ENCODE data around the gene SGMS1. TPM values are rescaled to one million over a fixed set of nuclear protein-coding genes. Genes with fewer than 3 reads are reported as not detected.

Gene SGMS1
- polyA plus RNA-seq, 1 of the 3 experiments (the other 2 are of a cell fraction), result 6.3 TPM

DNA sequence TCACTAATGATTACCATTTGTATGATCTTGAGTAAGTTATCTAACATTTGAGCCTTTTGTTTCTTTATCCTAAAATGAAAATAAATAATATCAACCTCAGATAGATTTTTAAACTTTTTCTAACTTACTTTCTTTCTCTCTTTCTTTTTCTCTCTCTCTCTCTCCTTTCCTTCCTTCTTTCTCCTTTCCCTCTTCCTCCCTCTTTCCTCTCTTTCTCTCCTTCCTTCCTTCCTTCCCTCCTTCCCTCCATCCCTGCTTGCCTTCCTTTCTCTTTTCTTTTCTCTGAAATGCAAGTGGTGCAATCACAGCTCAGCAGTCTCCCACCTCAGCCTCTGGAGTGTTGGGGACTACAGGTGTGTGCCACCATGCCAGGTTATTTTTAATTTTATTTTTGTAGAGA lies 239.5 kb downstream of the SGMS1 start (continued):
- TF ChIP-seq, protein P1, sequence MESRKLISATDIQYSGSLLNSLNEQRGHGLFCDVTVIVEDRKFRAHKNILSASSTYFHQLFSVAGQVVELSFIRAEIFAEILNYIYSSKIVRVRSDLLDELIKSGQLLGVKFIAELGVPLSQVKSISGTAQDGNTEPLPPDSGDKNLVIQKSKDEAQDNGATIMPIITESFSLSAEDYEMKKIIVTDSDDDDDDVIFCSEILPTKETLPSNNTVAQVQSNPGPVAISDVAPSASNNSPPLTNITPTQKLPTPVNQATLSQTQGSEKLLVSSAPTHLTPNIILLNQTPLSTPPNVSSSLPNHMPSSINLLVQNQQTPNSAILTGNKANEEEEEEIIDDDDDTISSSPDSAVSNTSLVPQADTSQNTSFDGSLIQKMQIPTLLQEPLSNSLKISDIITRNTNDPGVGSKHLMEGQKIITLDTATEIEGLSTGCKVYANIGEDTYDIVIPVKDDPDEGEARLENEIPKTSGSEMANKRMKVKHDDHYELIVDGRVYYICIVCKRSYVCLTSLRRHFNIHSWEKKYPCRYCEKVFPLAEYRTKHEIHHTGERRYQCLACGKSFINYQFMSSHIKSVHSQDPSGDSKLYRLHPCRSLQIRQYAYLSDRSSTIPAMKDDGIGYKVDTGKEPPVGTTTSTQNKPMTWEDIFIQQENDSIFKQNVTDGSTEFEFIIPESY (IDR thresholded peaks at IDR 0.05; ENCODE audit: borderline replicate concordance, low read depth), result no peak
- TF ChIP-seq RFX5 (IDR thresholded peaks at IDR 0.05; ENCODE audit: low read length), result no peak
- no peak for TF ChIP-seq RXRA (IDR thresholded peaks at IDR 0.05; ENCODE audit: borderline replicate concordance, low read depth)

DNA sequence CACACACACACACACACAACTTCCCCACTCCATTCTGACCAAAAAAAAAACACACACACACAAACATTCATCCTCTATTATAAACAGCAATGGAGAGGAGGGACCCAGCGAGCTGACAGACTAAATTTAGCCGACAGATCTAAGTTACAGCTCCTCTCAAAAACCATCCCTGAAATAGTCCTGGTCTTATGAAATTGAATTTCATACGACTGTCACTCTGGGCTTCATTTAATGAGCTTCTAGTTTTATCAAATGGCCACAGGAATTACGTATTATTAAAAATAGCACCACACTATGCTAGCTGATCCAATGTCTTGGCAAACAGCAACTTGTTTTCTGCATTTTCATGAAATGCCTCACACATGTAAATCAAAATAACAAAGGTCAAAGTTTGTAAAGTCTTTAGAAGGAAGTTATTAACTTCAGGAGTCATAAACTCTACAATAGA lies 241.2 kb downstream of the SGMS1 start:
- CTCF ChIA-PET, result interaction anchor here (1.3 kb wide), 1 partner anchor 15 kb away, joined by 4 read pairs; no protein-coding TSS in a partner anchor
- Histone ChIP-seq H2AFZ (ENCODE audit: low read depth) (no peak overlapping the region), H3K4me1 (ENCODE audit: control insufficient read depth in 1 of 2, insufficient read depth in 2 of 2, low read depth in 1 of 2, low read length in 1 of 2) (no peaks in the 10 kb centered on the region; a peak in 1 of 4 replicates), H3K27ac (ENCODE audit: low read depth in 2 of 2, low read length in 1 of 2) (no peak overlapping the region), H4K20me1 (ENCODE audit: insufficient read depth) (no peaks in the 10 kb centered on the region), H3K27me3 (ENCODE audit: insufficient read depth) (no peaks in the 10 kb centered on the region), H3K9me2 (no peaks in the 10 kb centered on the region), H3K4me2 (no peak overlapping the region), H3K4me3 (ENCODE audit: low read depth in 2 of 2, low read length in 1 of 2) (no peak overlapping the region), H3F3A (replicated peaks; ENCODE audit: insufficient read depth) (peaks cover 5% of the 10 kb centered on the region), H3K9me3 (no peaks in the 10 kb centered on the region), H3K36me3 (replicated peaks in 1 of 2; ENCODE audit: control insufficient read depth in 1 of 2, insufficient read depth in 2 of 2, low read length in 1 of 2) (no peaks in the 10 kb centered on the region), H3K9ac (no peak overlapping the region), H3K79me2 (ENCODE audit: insufficient read depth) (peaks cover 26% of the 10 kb centered on the region)
- POLR2A ChIA-PET, result no interaction called here
- 92% methylated on average over 4 of the region's 4 CpGs for WGBS (ENCODE audit: low lambda C conversion rate)
- DNase-seq, result no peak
- TF ChIP-seq RCOR1 (IDR thresholded peaks at IDR 0.05; ENCODE audit: low read length) (no peak), EZH2phosphoT487 (IDR thresholded peaks at IDR 0.05; ENCODE audit: borderline replicate concordance, low read depth) (no peak), JUND (IDR thresholded peaks at IDR 0.05) (no peak)
- TF ChIP-seq, protein P2, sequence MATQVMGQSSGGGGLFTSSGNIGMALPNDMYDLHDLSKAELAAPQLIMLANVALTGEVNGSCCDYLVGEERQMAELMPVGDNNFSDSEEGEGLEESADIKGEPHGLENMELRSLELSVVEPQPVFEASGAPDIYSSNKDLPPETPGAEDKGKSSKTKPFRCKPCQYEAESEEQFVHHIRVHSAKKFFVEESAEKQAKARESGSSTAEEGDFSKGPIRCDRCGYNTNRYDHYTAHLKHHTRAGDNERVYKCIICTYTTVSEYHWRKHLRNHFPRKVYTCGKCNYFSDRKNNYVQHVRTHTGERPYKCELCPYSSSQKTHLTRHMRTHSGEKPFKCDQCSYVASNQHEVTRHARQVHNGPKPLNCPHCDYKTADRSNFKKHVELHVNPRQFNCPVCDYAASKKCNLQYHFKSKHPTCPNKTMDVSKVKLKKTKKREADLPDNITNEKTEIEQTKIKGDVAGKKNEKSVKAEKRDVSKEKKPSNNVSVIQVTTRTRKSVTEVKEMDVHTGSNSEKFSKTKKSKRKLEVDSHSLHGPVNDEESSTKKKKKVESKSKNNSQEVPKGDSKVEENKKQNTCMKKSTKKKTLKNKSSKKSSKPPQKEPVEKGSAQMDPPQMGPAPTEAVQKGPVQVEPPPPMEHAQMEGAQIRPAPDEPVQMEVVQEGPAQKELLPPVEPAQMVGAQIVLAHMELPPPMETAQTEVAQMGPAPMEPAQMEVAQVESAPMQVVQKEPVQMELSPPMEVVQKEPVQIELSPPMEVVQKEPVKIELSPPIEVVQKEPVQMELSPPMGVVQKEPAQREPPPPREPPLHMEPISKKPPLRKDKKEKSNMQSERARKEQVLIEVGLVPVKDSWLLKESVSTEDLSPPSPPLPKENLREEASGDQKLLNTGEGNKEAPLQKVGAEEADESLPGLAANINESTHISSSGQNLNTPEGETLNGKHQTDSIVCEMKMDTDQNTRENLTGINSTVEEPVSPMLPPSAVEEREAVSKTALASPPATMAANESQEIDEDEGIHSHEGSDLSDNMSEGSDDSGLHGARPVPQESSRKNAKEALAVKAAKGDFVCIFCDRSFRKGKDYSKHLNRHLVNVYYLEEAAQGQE (IDR thresholded peaks at IDR 0.05; ENCODE audit: low read depth, low read length), result no peak

DNA sequence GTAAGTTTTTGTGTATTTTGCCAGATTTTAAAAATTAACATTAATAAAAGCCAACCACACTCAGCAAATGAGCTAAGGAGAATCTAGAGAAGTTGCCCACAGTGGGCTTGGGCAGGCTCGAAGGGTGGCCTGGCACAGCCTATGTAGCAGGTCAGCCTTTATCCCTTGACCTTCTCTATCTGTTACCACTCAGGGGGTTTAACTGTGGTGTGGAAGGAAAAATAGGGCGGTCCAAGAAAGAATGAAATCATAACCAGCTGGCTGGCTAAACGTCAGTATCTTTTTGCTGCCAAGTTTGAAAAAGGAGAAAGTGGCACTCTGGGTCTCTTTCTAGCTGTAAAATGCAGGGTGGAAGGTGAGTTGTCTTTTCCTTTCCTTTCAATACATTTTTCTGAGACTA lies 242.1 kb downstream of the SGMS1 start:
- no peaks in the 10 kb centered on the region for H4K20me1 ChIP-seq (ENCODE audit: insufficient read depth)
- no peak for DNase-seq
- TF ChIP-seq ELF1 (IDR thresholded peaks at IDR 0.05) (no peak), MEF2A (IDR thresholded peaks at IDR 0.05; ENCODE audit: borderline replicate concordance, low read depth) (no peak), NFIC (IDR thresholded peaks at IDR 0.05; ENCODE audit: borderline replicate concordance) (no peak), RCOR1 (IDR thresholded peaks at IDR 0.05; ENCODE audit: low read length) (no peak), RXRA (IDR thresholded peaks at IDR 0.05; ENCODE audit: borderline replicate concordance, low read depth) (no peak)
- TF ChIP-seq, protein P2 (IDR thresholded peaks at IDR 0.05; ENCODE audit: low read depth, low read length), result no peak
- TF ChIP-seq, protein P1 (IDR thresholded peaks at IDR 0.05; ENCODE audit: borderline replicate concordance, low read depth), result no peak
- TF ChIP-seq, protein P3, sequence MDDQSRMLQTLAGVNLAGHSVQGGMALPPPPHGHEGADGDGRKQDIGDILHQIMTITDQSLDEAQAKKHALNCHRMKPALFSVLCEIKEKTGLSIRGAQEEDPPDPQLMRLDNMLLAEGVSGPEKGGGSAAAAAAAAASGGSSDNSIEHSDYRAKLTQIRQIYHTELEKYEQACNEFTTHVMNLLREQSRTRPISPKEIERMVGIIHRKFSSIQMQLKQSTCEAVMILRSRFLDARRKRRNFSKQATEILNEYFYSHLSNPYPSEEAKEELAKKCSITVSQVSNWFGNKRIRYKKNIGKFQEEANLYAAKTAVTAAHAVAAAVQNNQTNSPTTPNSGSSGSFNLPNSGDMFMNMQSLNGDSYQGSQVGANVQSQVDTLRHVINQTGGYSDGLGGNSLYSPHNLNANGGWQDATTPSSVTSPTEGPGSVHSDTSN (IDR thresholded peaks at IDR 0.05), result no peak

More for the DNA sequence above, 242.1 kb downstream of the SGMS1 start:
- Histone ChIP-seq H3K27me3 (ENCODE audit: insufficient read depth) (no peaks in the 10 kb centered on the region), H3K4me2 (no peak overlapping the region), H3K4me1 (ENCODE audit: control insufficient read depth in 1 of 2, insufficient read depth in 2 of 2, low read depth in 1 of 2, low read length in 1 of 2) (no peaks in the 10 kb centered on the region; a peak in 1 of 4 replicates), H3K9me2 (no peaks in the 10 kb centered on the region), H3K27ac (ENCODE audit: low read depth in 2 of 2, low read length in 1 of 2) (no peak overlapping the region), H3K36me3 (replicated peaks in 1 of 2; ENCODE audit: control insufficient read depth in 1 of 2, insufficient read depth in 2 of 2, low read length in 1 of 2) (no peaks in the 10 kb centered on the region), H3K9me3 (no peaks in the 10 kb centered on the region), H3K9ac (no peak overlapping the region), H2AFZ (ENCODE audit: low read depth) (no peak overlapping the region), H3K79me2 (ENCODE audit: insufficient read depth) (peaks cover 23% of the 10 kb centered on the region; the same call in 1 of the 2 replicates), H3K4me3 (ENCODE audit: low read depth in 2 of 2, low read length in 1 of 2) (no peak overlapping the region), H3F3A (replicated peaks; ENCODE audit: insufficient read depth) (peaks cover 5% of the 10 kb centered on the region)
- ChIA-PET POLR2A (no interaction called here), CTCF (interaction anchor here (1.3 kb wide), 1 partner anchor 14 kb away, joined by 4 read pairs; no protein-coding TSS in a partner anchor)
- 70% methylated on average over 3 of the region's 3 CpGs for WGBS (ENCODE audit: low lambda C conversion rate)
